ENCODE data around the gene SLC25A5. TPM values are rescaled to one million over a fixed set of nuclear protein-coding genes. Genes with fewer than 3 reads are reported as not detected.
"Not testable (repeated sequence)": the region's sequence is repeated elsewhere in the genome, so short reads cannot be mapped to it uniquely, and the experiment has no call there.

The SLC25A5 gene
- total and polyA plus RNA-seq, 3 donors from 2014 or later = 172 to 246 (median 177) TPM

- no peak overlapping the region for H3K27ac ChIP-seq
- H3K4me3 ChIP-seq = no peak overlapping the region
- 17 to 47% methylated on average over 1 to 11 of the region's 11 CpGs for WGBS, 2 donors
- DNase-seq = no peak
- intact Hi-C loops (cut with DNase I; ENCODE audit: low total_unique reads) = no loop called here
- H3K27me3 ChIP-seq = no peaks in the 10 kb centered on the region
- H3K9me3 ChIP-seq = no peaks in the 10 kb centered on the region
- no peaks in the 10 kb centered on the region for H3K4me1 ChIP-seq
- TF ChIP-seq CTCF (IDR thresholded peaks at IDR 0.05) = no peak
- TF ChIP-seq POLR2A (IDR thresholded peaks at IDR 0.05) = no peak
- no peaks in the 10 kb centered on the region for H3K36me3 ChIP-seq (ENCODE audit: low read depth, missing control alignments)
Measured at GRCh38 chrX:119502727-119503483, 34.7 kb downstream of the SLC25A5 start.

GRCh38 chrX:119503484-119503861 is 35.2 kb downstream of the SLC25A5 start:
- no peaks in the 10 kb centered on the region for H3K4me1 ChIP-seq
- WGBS, 2 donors = 43 to 44% methylated on average over 2 of the region's 2 CpGs
- no peaks in the 10 kb centered on the region for H3K27me3 ChIP-seq
- intact Hi-C loops (cut with DNase I; ENCODE audit: low total_unique reads) = no loop called here
- TF ChIP-seq POLR2A (IDR thresholded peaks at IDR 0.05) = no peak
- no peak for TF ChIP-seq CTCF (IDR thresholded peaks at IDR 0.05)
- no peak for DNase-seq
- H3K27ac ChIP-seq = no peak overlapping the region
- no peaks in the 10 kb centered on the region for H3K9me3 ChIP-seq
- H3K36me3 ChIP-seq (ENCODE audit: low read depth, missing control alignments) = no peaks in the 10 kb centered on the region
- H3K4me3 ChIP-seq = no peak overlapping the region

GRCh38 chrX:119505145-119505544 is 36.9 kb downstream of the SLC25A5 start:
- DNase-seq; H3K36me3 ChIP-seq (ENCODE audit: low read depth, missing control alignments); H3K27me3 ChIP-seq; intact Hi-C loops (cut with DNase I; ENCODE audit: low total_unique reads); H3K27ac ChIP-seq; H3K4me3 ChIP-seq; H3K9me3 ChIP-seq; H3K4me1 ChIP-seq: not testable (repeated sequence)
- 94 to 97% methylated on average over 5 to 10 of the region's 10 CpGs for WGBS, 2 donors

- Histone ChIP-seq H3K4me3 (no peak overlapping the region), H3K27me3 (no peaks in the 10 kb centered on the region), H3K27ac (no peak overlapping the region), H3K9me3 (no peaks in the 10 kb centered on the region), H3K4me1 (no peaks in the 10 kb centered on the region), H3K36me3 (ENCODE audit: low read depth, missing control alignments) (no peaks in the 10 kb centered on the region)
- intact Hi-C loops (cut with DNase I; ENCODE audit: low total_unique reads) = no loop called here
- no peak for TF ChIP-seq CTCF (IDR thresholded peaks at IDR 0.05)
- TF ChIP-seq POLR2A (IDR thresholded peaks at IDR 0.05) = no peak
- WGBS, 2 donors = 83 to 98% methylated on average over 4 of the region's 4 CpGs
- no peak for DNase-seq
Measured at GRCh38 chrX:119505945-119506344, 37.7 kb downstream of the SLC25A5 start.

GRCh38 chrX:119507206-119507605 is 39.0 kb downstream of the SLC25A5 start:
- no peaks in the 10 kb centered on the region for H3K4me1 ChIP-seq
- WGBS, 2 donors = 56 to 57% methylated on average over 5 to 6 of the region's 6 CpGs

More at GRCh38 chrX:119507206-119507605, 39.0 kb downstream of the SLC25A5 start:
- no peaks in the 10 kb centered on the region for H3K36me3 ChIP-seq (ENCODE audit: low read depth, missing control alignments)
- intact Hi-C loops (cut with DNase I; ENCODE audit: low total_unique reads) = no loop called here
- no peaks in the 10 kb centered on the region for H3K27me3 ChIP-seq
- TF ChIP-seq POLR2A (IDR thresholded peaks at IDR 0.05) (no peak), CTCF (IDR thresholded peaks at IDR 0.05) (no peak)
- no peak overlapping the region for H3K4me3 ChIP-seq
- DNase-seq = no peak
- H3K27ac ChIP-seq = no peak overlapping the region
- no peaks in the 10 kb centered on the region for H3K9me3 ChIP-seq

Data from testis (tissue), 3 donors.